Stromal cell of bone marrow (primary cell): ENCODE data around the gene TMEM271.

Experiments used
- DNase-seq: peaks from one replicate; pipeline ENCODE4 v3.0.0-alpha.2; 2012; ENCODE audit warnings: low read depth

The TMEM271 gene, protein sequence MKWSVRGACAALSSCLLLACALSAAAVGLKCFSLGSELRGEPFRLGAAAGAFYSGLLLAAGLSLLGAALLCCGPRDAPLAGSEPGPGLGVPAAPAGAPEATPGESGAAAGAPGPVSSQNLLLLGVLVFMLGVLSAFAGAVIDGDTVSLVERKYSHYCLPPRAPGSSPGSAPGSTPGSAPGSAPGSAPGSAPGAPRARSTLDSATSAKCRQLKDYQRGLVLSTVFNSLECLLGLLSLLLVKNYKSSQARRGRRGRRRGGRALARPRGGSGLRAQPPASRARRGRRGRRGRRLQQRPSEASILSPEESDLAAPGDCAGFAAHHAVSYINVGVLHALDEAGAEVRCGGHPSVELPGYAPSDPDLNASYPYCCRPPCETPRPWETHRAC

DNA sequence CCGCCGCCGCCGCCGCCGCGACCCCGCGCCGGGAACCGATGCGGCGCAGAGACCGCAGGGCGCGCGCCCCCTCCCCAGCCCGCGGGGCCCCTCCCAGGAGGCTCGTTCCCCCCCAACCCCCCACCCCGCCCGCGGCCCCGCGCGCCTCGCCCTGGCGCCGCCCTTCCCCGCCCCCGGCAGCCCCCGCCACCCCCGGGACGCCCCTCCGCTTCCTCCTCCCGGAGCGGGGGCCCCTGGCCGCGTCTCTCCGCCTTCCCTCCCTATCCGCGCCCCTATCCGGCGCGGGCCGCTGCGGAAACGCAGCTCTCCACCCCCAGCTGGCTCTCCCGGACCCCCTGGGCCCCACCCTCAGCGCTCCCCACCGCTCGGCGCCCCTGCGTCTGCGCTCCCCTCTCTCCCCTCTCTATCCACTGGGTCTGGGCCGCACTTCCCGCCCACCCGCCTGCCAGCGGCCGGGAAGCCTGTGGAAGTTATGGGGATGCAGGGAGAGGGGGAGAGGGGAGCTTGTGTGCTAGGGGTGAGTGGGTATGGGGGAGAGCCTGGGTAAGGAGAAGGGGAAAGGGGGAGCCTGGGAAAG, at the start of gene TMEM271:
TMEM271 (minus strand) TSS at position 51 of the 577 bp plus-strand sequence. CDS start 233 bp downstream, outside the sequence.
- no peak for DNase-seq

DNA sequence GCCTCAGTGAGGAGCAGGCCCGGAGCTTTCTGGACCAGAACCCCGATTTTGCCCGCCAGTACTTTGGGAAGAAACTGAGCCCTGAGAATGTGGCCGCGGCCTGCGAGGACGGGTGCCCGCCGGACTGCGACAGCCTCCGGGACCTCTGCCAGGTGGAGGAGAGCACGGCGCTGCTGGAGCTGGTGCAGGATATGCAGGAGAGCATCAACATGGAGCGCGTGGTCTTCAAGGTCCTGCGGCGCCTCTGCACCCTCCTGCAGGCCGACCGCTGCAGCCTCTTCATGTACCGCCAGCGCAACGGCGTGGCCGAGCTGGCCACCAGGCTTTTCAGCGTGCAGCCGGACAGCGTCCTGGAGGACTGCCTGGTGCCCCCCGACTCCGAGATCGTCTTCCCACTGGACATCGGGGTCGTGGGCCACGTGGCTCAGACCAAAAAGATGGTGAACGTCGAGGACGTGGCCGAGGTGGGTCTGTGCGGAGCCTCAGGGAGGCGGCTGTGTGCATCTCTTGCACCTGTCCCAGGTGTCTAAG, 49.6 kb upstream of the TMEM271 start:
- DNase-seq, result no peak

DNA sequence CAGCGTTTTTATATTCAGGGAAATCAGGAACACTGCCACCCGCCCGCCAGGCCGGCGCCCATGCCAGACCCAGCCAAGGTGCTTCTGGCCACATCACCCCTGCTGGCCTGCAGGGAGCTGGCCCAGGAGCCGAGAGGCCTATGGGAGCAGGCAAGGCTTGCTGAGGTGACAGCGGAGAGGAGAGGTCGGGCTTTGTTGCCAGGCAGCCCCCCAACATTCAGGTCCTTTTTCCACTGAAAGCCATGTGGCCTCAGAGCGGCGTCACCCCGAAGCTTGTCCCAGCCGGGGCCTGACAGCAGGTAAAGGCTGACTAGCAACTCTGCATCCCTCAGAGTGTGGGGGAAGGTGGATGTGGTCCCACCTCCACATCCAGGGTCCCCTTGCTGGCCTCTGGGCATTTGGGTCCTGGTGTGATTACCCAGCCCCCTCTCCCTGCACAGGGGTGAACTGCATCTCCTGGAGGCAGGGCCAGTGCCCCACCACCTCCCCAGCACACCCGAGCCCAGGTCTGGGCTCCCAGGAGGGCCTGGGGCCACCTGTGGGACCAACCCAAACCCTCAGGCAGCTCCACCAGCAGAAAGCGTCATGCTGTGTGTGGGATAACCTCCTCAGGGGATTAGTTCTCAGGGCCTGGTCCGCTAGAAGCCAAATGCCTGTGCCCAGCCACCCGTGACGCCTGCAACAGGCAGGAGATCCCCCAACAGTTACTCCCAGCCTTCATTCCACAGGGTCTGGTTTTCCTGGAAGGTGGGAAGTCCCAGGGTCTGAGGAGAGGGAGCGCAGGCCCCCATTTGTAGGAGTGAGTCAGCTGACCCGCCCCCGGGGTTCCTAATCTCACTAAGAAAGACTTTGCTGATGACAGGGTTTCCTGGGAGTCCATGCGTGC, 48.9 kb upstream of the TMEM271 start, which contains the start of gene PDE6B:
PDE6B (plus strand) TSS at position 869 of the 886 bp plus-strand sequence. CDS start 54 bp downstream, outside the sequence.
- DNase-seq, result no peak

DNA sequence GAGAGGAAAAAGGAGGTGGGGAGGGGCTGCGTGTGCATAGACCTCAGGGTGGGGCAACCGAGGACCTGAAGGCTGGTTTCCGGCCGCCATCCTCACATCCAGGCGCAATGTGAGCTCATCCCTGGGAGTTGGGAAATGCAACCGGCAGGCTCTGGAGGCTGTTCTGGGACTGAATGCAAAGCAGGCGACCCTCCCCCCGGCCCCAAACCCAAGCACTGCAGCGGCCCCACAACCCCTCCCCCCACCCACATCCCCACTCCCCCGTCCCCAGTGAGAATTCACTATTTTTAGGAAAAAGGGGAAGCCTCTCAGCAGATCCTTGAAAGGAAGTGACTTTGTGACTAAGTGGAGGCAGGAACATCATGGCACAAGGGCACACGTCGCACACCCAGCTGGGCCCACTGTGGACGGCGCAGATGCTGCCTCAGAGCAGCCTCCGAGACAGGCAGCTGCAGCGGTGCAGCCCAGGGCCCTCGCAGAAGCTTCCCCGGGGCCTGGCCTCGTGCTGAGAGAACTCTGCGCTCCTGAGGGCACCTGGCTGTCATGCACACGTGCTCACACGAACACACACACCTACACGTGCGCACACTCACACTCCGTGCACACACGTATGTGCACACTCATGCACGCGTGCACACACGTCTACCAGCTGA, 47.9 kb upstream of the TMEM271 start:
- DNase-seq, result no peak

DNA sequence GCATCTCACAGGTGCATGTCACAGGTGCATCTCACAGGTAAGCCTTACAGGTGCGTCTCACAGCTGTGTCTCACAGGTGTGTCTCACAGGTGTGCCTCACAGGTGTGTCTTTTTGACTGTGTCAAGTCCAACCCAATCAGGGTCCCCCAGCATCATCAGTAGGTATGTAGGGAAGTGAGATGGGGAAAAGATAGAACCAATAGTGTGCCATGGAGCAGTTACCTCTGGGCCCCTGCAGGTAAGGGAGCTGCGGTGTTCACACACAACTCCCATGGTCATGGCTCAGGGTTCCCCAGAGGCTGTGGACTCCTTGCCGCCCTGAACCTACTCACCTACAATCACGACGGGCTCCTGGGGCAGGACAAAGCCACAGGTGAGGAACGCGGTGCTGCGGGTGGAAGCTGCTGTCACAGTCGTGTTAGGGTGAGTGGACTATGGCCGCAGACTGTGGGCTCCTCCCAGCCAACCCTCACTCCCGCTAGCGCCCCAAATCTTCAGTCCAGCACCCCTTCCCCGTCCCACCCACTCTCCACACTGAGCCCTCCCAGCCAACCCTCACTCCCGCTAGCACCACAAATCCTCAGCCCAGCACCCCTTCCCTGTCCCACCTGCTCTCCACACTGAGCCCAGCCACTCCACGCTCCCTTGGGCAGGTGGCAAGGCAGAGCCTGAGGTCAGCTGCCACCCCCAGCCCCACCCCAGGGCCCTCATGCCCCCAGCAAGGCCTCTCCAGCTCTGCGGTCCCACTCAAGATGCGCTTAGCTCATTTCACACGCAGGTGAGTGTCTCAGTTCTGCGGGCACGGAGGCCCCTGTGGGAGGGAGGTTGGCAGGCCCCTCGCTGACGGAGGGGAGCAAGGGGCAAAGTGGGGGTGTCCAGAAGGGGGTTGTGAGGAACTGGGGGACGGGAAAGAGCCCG, 47.2 kb upstream of the TMEM271 start:
- no peak for DNase-seq

DNA sequence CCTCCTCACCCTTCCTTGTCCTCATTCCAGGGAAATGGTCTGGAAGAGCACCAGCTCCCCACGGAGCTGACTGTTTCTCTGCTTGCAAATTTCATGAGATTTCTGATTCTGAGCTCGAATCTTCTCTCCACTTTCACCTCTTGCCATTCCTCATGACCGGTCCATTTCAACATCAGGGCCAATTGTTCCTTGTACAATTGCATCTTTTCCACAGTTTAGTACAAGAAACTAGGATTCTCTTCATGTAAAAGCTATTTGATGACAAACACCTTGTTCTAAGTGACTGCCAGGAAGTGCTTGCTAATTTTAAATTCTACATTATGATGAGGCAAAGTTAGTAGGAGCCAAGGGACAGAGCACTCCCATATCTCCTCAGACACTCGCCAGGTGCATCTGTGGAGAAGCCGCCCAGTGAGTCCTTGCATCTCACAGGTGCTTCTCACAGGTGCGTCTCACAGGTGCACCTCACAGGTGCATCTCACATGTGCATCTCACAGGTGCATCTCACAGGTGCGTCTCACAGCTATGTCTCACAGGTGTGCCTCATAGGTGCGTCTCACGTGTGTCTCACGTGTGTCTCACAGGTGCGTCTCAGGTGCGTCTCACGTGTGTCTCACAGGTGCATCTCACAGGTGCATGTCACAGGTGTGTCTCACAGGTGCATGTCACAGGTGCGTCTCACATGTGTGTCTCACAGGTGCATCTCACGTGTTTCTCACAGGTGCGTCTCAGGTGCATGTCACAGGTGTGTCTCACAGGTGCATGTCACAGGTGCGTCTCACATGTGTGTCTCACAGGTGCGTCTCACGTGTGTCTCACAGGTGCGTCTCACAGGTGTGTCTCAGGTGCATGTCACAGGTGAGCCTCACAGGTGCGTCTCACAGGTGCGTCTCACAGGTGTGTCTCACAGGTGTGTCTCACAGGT, 46.2 kb upstream of the TMEM271 start:
- no peak for DNase-seq

DNA sequence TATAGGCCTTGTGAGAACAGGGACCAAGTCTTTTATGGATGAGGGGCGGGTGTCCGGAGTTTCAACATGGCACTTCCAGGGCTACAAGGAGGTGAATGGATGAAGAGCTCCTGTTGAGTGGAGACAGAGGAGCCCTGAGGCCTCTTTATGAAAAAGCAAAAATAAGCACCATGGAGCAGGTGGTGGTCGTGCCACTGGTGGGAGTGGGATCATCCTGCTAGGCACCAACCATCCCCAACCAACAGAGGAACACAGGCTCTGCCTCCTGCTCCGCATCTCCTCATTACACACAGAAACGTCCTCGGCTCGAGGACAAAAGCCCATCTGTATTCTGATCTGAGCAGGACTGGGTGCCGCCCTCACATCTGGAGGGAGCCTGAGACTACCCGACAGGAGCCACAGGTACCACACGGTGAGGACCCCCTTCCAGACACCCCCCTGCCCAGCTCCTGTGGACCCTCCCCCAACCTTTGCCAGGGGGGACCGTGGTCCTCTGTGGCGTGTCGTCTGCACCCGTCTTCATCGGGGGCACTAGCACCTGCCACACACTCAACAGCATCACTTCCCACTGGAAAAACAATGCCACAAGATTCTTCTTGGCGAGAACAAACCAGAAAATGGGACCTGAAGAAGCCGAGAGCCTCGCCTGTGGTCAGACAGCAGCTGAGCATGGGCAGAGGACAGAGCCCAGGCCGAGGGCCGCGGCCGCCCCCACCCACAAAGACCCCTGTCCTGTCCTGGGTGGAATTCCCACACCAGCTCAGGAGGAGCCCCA, 45.4 kb upstream of the TMEM271 start:
- DNase-seq, result no peak

DNA sequence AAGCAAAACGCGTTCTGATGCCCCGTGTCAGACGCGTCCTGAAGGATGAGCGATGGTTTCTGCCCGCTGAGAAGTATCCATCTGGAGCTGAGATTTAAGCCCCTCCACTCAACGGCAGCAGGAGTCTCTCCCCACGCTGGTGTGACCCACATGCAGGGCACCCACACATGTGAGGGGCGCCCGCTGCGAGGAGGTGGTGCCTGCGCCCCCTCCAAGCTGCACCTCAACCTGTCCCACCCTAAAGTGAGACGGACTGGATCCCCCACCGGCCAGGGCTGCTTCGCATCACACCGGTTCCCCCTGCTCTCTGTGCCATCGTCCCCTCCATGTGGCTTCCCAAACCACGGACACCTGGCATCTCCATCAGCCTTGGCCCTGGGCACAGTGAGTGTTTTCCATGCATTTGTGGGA, 44.8 kb upstream of the TMEM271 start:
- no peak for DNase-seq

DNA sequence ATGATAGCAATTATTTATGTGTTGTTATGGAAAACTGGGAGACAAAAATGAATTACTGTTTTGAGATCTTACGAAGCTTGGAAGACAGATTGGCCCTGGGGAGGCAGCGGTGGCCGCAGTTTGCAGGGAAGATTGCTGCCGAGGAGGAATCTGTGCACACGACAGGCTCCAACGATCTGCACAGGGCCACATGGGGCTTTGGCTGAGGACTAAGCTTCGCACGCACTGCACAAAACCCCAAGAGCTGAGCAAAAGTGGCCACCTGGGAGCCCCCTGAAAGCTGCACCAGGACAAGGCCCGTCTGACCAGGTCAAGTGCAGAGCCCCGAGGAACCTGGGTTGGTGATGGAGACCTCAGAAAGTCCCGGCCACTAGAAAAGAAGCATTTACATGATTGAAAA, 44.1 kb upstream of the TMEM271 start:
- DNase-seq, result no peak

DNA sequence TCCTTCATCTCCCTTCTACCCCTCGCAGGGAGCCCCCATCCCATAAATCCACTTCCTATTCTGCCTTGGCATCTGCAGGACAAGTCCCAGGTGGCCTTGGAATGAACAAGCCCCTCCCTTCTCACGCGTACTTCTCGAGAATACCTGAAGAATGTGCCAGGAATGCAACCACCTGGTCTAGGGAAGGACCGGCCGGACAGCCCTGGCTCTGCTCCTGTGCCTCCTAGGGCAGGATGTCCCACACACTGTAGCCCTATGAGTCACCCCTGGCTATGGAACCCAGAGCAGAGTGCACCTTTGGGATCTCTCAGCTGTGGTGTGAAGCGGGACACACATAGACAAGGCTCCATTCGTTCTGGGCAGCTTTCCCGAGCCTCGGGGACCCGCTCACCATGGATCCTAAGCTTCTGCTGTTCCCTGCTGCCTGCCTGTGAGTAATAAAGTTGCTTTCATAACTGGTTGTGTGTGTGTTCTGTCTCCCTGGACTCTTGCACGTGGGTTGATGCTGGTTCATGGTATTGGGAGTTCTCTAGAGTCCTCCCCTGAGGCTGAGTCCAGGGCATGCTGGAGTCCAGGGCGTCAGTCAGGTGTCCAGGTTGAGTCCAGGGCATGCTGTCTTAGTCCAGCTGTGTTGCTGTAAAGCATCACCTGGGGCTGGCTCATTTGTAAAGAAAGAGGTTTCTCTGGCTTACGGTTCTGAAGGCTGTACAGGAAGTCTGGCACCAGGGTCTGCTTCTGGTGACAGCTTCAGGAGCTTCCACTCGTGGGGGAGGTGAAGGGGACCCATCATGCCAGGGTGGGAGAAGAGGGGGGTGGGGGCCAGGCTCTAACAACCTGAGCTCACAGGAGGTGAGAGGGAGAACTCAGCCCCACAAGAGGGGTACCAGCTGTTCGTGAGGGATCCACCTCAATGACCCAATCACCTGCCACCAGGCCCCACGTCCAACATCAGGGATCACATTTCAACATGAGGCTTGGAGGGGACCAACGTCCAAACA, 41.8 kb upstream of the TMEM271 start:
- DNase-seq, result no peak

DNA sequence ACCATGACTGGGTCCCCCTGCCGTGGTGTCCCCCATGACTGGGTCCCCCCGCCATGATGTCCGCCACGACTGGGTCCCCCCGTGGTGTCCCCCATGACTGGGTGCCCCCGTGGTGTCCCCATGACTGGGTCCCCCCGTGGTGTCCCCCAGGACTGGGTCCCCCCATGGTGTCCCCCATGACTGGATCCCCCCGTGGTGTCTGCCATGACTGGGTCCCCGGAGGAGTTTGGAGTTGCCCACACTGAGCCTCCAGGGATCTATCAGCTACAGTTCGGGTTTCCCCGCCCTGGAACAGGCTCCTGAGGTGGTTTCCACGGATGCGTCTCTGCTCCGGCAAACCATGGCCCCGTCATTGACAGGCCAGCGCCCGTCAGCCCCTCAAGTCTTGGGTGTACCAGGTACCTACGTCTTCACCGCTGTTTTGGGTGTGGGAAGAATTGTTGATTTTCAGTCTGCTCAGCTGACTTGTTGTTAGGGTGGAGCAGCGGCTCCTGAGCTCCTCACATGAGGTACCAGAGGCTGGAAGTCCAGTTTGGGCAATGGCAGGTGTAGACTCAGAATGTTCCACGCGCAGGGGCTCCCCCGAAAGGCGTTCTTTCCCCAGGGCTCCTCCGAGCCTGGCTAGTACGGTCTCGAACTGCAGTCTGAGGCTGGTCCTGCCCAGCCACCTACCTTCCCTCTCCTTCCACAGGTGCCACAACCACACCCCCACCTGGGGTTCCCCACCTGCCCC, 41.0 kb upstream of the TMEM271 start:
- no peak for DNase-seq

DNA sequence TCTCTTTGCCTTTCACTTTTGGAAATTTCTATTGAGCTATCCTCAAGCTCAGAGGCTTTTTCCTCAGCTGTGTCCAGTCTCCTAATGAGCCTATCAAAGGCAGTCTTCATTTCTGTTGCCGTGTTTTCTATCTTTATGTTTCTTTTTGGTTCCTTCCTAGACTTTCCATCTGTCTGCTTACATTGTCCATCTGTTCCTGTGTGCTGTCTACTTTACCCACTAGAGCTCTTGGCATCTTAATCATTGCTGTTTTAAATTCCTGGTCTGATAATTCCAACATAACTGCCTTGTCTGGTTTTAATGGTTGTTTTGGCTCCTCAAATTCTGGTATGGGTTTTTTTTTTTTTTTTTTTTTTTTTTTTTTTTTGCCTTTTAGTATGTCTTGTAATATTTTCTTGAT, 40.0 kb upstream of the TMEM271 start:
- no peak for DNase-seq

DNA sequence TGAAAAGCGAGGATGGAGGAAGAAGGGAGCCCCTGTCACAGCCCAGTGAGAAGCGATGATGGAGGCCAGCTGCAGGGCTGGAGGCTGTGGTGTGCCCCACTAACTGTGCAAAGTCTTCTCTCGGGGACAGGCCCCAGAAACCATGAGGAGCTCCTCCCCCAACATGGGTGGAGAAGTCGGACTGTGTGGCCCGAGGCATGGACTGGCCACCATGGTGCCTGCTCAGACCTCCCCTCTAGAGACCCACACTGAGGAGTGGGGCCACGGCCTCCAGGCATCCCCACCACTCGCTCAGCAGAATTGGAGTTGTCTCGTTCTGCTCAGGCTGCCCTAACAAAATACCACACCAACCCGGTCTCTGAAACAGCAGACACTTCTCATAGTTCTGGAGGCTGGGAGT, 37.0 kb upstream of the TMEM271 start:
- no peak for DNase-seq

DNA sequence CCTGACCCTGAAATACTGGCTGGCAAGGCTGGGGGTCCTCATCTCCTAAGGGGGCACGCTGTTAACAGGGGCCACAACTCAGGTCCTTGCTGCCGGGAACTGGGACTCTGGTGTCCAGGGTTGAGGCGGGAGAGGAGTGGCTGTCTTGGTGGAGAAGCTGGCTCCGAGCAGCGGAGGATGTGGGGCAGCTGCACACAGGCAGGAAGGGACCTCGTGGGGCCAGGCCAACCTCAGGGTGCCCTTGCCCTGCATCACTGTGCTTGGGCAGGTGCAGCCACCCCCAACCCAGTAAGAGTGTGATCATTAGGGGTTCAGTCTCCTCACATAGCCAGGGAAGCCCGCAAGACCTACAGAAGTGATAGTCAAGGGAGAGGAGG, 36.6 kb upstream of the TMEM271 start:
- DNase-seq, result no peak

DNA sequence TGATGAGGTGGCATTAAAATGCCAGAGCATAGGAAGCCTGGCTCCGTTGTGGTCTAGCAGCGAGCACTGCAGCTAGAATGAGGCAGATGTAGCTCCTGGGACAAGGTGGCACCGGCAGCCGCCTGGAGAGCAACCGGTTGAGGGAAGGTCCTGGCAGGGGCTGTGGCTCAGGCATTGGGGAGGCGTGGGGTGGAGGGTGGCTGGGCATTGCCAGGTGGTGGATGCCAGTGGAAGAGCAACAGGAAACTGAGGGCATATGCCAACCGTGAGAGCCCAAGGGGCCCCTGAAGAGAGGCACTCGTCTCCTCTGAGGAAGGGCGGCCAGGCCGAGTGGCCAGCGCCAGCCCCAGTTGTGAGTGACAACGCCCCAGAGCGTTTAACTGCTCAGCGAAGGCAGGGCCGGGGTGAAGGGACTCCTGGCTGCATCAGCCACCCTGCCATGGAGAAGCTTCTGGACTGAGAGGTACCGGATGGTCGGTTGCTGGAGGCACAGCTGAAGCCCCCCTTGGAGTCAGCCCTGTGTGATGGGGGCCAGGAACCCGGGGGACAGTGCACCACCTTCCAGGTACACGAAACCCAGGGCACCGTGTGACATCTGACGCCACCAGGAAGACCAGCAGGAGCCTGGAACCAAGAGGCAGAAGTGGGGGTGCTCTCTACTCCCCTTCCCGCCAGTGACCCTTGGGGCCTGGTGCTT, 36.1 kb upstream of the TMEM271 start:
- no peak for DNase-seq
